SJSA1 (cell line): ENCODE measurements around the gene EBF3. TPM values are rescaled to one million over a fixed set of nuclear protein-coding genes. Genes with fewer than 3 reads are reported as not detected.

Experiments
- DNase-seq, 2 experiments: peaks; one replicate each; pipeline ENCODE4 v3.0.0-alpha.2; 2015 to 2020; ENCODE audit warnings: low spot score in 2 of 2, low read depth in 1 of 2
- H3K27ac ChIP-seq: fragments of 250-450 bp; sonication (Bioruptor Pico); 2 replicates; pipeline ENCODE4 v1.5.1; 2020; ENCODE audit warnings: mild to moderate bottlenecking, moderate library complexity
- H3K27me3 ChIP-seq: fragments of 250-450 bp; sonication (Bioruptor Pico); replicated peaks from 2 replicates; pipeline ENCODE4 v1.5.1; 2020; ENCODE audit warnings: mild to moderate bottlenecking, moderate library complexity
- H3K36me3 ChIP-seq: fragments of 250-450 bp; sonication (Bioruptor Pico); 2 replicates; pipeline ENCODE4 v1.5.1; 2020; ENCODE audit warnings: mild to moderate bottlenecking
- H3K4me1 ChIP-seq: fragments of 250-450 bp; sonication (Bioruptor Pico); replicated peaks from 2 replicates; pipeline ENCODE4 v1.6.1; 2021; ENCODE audit warnings: mild to moderate bottlenecking
- H3K4me3 ChIP-seq: fragments of 250-450 bp; sonication (Bioruptor Pico); 2 replicates; pipeline ENCODE4 v1.5.1; 2020; ENCODE audit warnings: mild to moderate bottlenecking
- H3K9me3 ChIP-seq: fragments of 250-450 bp; sonication (Bioruptor Pico); replicated peaks from 2 replicates; pipeline ENCODE4 v1.5.1; 2020; ENCODE audit warnings: mild to moderate bottlenecking
- total RNA-seq: library from RNA; depleted of rRNA; stranded (reverse); fragments of >200 nt; shearing (Covaris generic); gene quantifications from 2 replicates; pipeline ENCODE4 v1.2.3, GENCODE V29; 2014

The EBF3 gene
- total RNA-seq, 1 experiment from 2014 or later, result not detected

GRCh38 chr10:129808092-129808983, 155.7 kb downstream of the EBF3 start:
- DNase-seq, result no peak
- Histone ChIP-seq H3K27me3 (no peaks in the 10 kb centered on the region), H3K36me3 (no peaks in the 10 kb centered on the region), H3K9me3 (peaks cover 2% of the 10 kb centered on the region; the same call in 1 of the 2 replicates), H3K4me3 (no peak overlapping the region), H3K27ac (no peak overlapping the region), H3K4me1 (no peaks in the 10 kb centered on the region)

GRCh38 chr10:129807211-129807610, 156.9 kb downstream of the EBF3 start:
- H3K9me3 ChIP-seq, result peaks cover 2% of the 10 kb centered on the region; the same call in 1 of the 2 replicates
- H3K4me3 ChIP-seq, result no peak overlapping the region
- DNase-seq, result no peak
- no peaks in the 10 kb centered on the region for H3K4me1 ChIP-seq
- no peaks in the 10 kb centered on the region for H3K36me3 ChIP-seq
- H3K27me3 ChIP-seq, result no peaks in the 10 kb centered on the region
- H3K27ac ChIP-seq, result no peak overlapping the region

- H3K27ac ChIP-seq, result no peak overlapping the region
- H3K36me3 ChIP-seq, result no peaks in the 10 kb centered on the region
- no peak for DNase-seq
- H3K4me1 ChIP-seq, result no peaks in the 10 kb centered on the region
- no peak overlapping the region for H3K4me3 ChIP-seq
- no peaks in the 10 kb centered on the region for H3K9me3 ChIP-seq
- H3K27me3 ChIP-seq, result no peaks in the 10 kb centered on the region
Measured at GRCh38 chr10:129800796-129801340, 163.2 kb downstream of the EBF3 start.

- no peak for DNase-seq
- Histone ChIP-seq H3K4me3 (no peak overlapping the region), H3K36me3 (no peaks in the 10 kb centered on the region)
Measured at GRCh38 chr10:129799942-129800341, 164.1 kb downstream of the EBF3 start.

GRCh38 chr10:129796710-129797420, 167.2 kb downstream of the EBF3 start:
- no peak overlapping the region for H3K27ac ChIP-seq
- peaks cover 10% of the 10 kb centered on the region for H3K9me3 ChIP-seq
- no peak for DNase-seq
- H3K36me3 ChIP-seq, result no peaks in the 10 kb centered on the region
- H3K4me1 ChIP-seq, result no peaks in the 10 kb centered on the region
- no peaks in the 10 kb centered on the region for H3K27me3 ChIP-seq
- no peak overlapping the region for H3K4me3 ChIP-seq

More at GRCh38 chr10:129799942-129800341, 164.1 kb downstream of the EBF3 start:
- Histone ChIP-seq H3K4me1 (no peaks in the 10 kb centered on the region), H3K27ac (no peak overlapping the region), H3K9me3 (peaks cover 4% of the 10 kb centered on the region; the same call in 1 of the 2 replicates), H3K27me3 (no peaks in the 10 kb centered on the region)

GRCh38 chr10:129793996-129794395, 170.1 kb downstream of the EBF3 start:
- no peak overlapping the region for H3K27ac ChIP-seq
- H3K4me3 ChIP-seq, result no peak overlapping the region
- H3K4me1 ChIP-seq, result no peaks in the 10 kb centered on the region
- H3K9me3 ChIP-seq, result peaks cover 13% of the 10 kb centered on the region
- no peaks in the 10 kb centered on the region for H3K27me3 ChIP-seq
- DNase-seq, result no peak
- no peaks in the 10 kb centered on the region for H3K36me3 ChIP-seq

GRCh38 chr10:129793479-129793878, 170.6 kb downstream of the EBF3 start:
- no peak for DNase-seq

GRCh38 chr10:129792864-129793263, 171.2 kb downstream of the EBF3 start:
- DNase-seq, result no peak
- Histone ChIP-seq H3K27me3 (no peaks in the 10 kb centered on the region), H3K4me1 (no peaks in the 10 kb centered on the region), H3K4me3 (no peak overlapping the region), H3K27ac (no peak overlapping the region), H3K36me3 (no peaks in the 10 kb centered on the region), H3K9me3 (peaks cover 13% of the 10 kb centered on the region)

More at GRCh38 chr10:129793479-129793878, 170.6 kb downstream of the EBF3 start:
- H3K27me3 ChIP-seq, result no peaks in the 10 kb centered on the region
- no peak overlapping the region for H3K27ac ChIP-seq
- peaks cover 13% of the 10 kb centered on the region for H3K9me3 ChIP-seq
- H3K4me3 ChIP-seq, result no peak overlapping the region
- no peaks in the 10 kb centered on the region for H3K4me1 ChIP-seq
- H3K36me3 ChIP-seq, result no peaks in the 10 kb centered on the region

- no peaks in the 10 kb centered on the region for H3K36me3 ChIP-seq
- no peak for DNase-seq
- peaks cover 13% of the 10 kb centered on the region for H3K9me3 ChIP-seq
- no peaks in the 10 kb centered on the region for H3K27me3 ChIP-seq
- no peaks in the 10 kb centered on the region for H3K4me1 ChIP-seq
- H3K27ac ChIP-seq, result no peak overlapping the region
- H3K4me3 ChIP-seq, result no peak overlapping the region
Measured at GRCh38 chr10:129792141-129792540, 171.9 kb downstream of the EBF3 start.

GRCh38 chr10:129790715-129791446, 173.2 kb downstream of the EBF3 start:
- no peak for DNase-seq

GRCh38 chr10:129788215-129788614, 175.9 kb downstream of the EBF3 start:
- Histone ChIP-seq H3K4me1 (no peaks in the 10 kb centered on the region), H3K27me3 (no peaks in the 10 kb centered on the region), H3K4me3 (no peak overlapping the region), H3K27ac (no peak overlapping the region), H3K36me3 (no peaks in the 10 kb centered on the region), H3K9me3 (peaks cover 9% of the 10 kb centered on the region; the same call in 1 of the 2 replicates)
- no peak for DNase-seq

More at GRCh38 chr10:129790715-129791446, 173.2 kb downstream of the EBF3 start:
- H3K4me1 ChIP-seq, result no peaks in the 10 kb centered on the region
- no peak overlapping the region for H3K4me3 ChIP-seq
- no peaks in the 10 kb centered on the region for H3K27me3 ChIP-seq
- H3K9me3 ChIP-seq, result peaks cover 13% of the 10 kb centered on the region
- no peak overlapping the region for H3K27ac ChIP-seq
- H3K36me3 ChIP-seq, result no peaks in the 10 kb centered on the region

GRCh38 chr10:129787557-129787956, 176.5 kb downstream of the EBF3 start:
- H3K9me3 ChIP-seq, result peaks cover 14% of the 10 kb centered on the region; the same call in 1 of the 2 replicates
- no peak overlapping the region for H3K4me3 ChIP-seq
- no peaks in the 10 kb centered on the region for H3K4me1 ChIP-seq
- DNase-seq, result no peak
- no peaks in the 10 kb centered on the region for H3K36me3 ChIP-seq
- H3K27me3 ChIP-seq, result no peaks in the 10 kb centered on the region
- no peak overlapping the region for H3K27ac ChIP-seq

GRCh38 chr10:129786216-129786615, 177.9 kb downstream of the EBF3 start:
- H3K9me3 ChIP-seq, result peaks cover 22% of the 10 kb centered on the region
- no peak for DNase-seq
- H3K4me3 ChIP-seq, result no peak overlapping the region
- H3K4me1 ChIP-seq, result no peaks in the 10 kb centered on the region
- H3K27me3 ChIP-seq, result no peaks in the 10 kb centered on the region
- no peak overlapping the region for H3K27ac ChIP-seq
- H3K36me3 ChIP-seq, result no peaks in the 10 kb centered on the region
